CD4-positive, alpha-beta T cell treated with Interleukin-21 for 1 hour (primary cell): Measurements from ENCODE around the gene CCT3.
A peak's percentile ranks its signal among the peaks of the same experiment; 100 is the strongest.

ENCODE experiments used
- DNase-seq: peaks from one replicate; pipeline ENCODE4 v3.0.0-alpha.2; 2020

The CCT3 gene

GRCh38 chr1:156319664-156320063, 18.4 kb downstream of the CCT3 start:
- DNase-seq = peak; percentile 49

DNA sequence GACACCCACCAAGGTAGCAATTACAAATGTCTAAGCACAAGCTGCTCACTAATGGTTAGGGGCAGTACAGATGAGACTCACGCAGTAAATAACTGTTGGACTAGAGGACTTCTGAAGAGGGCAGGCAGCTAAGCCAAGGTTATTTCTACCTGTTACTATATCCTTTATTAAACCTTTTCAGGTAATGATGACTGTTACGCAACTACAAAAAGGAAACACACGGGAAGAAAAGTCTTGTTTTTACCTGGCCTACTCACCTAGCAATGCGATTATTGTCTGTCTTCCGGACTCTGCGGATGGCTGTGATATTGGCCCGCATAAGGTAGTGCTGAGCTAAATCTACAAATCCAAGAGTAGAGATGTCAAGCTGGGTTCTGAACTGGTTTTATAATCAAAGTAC, 21.2 kb downstream of the CCT3 start:
- DNase-seq = no peak

GRCh38 chr1:156310962-156311361, 27.1 kb downstream of the CCT3 start:
- DNase-seq = no peak

DNA sequence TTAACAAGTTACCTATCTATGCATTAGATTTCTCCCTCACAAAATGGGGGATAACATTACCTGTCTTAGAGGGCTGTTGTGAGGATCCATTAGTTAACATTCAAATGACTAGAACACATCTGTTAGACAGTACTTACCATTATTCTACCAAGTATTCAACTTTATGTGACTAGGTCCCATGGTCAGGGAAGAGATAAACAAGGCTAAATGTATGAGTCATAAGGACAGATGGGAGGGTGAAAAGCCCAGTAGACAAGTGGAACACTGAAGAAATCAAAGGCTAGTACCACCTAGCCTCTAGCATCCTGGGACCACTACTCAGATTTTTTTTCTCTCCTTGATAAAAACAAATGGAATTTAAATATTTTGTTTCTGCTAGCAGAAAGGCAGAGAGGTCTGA, 30.0 kb downstream of the CCT3 start:
- DNase-seq = no peak

DNA sequence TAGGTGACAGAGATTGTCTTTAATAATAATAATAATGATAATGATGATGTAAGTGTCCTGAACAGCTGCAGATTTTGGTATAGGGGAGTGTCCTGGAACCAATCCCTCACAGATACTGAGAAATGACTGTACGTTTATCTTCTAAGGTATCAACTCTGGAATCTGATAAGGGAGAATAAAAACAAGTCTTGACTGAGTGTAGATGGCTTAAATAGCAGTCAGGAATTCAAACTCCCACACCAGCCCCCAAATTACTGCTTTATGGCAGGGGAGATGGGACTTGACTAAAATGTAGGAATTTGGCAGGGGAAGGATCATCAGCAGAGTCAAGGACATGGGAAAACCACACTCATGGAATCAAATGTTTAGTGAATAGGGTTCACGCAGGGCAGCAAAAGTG, 32.9 kb downstream of the CCT3 start:
- DNase-seq = no peak

DNA sequence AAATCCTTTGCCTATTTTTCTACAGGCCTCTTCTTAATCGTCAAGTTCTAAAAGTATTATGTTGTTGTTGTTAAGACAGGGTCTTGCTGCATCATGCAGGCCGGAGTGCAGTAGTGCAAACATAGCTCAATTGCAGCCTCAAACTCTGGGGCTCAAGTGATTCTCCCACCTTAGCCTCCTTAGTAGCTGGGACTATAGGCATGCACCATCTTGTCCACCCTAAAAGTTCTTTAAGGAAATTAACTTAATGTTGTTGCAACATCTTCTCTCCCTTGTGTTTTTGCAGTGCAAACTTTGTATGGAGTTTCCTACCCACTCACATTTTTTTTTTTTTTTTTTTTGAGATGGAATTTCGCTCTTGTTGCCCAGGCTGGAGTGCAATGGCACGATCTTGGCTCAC, 34.9 kb downstream of the CCT3 start:
- no peak for DNase-seq

DNA sequence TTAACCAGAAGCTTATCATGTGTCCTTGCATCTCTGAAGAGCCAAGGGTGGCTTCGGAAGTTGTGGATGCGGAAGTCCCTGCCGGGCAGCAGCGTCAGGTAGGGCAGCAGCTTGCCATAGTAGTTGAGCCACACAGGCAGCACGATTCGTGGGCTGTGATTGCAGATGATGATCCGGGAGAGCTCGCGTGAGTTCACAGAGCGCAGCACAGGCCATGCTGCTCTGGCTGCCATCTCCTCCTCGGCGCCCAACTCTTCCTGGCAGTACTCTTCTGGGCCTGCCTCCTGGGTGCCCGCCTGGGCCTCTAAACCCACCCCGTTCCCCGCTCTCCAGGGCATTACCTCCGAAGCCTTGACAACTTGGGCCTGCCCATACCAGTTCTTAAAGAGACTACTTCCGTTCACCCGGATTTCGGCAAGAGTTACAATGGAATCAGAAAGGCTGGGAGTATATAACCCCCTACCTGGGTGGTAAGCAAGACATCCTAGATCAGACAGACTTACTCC, 39.2 kb downstream of the CCT3 start, which contains the start of gene VHLL:
VHLL (minus strand) TSS at position 456 of the 506 bp plus-strand sequence; CDS start at position 338, 118 bp downstream.
- no peak for DNase-seq

DNA sequence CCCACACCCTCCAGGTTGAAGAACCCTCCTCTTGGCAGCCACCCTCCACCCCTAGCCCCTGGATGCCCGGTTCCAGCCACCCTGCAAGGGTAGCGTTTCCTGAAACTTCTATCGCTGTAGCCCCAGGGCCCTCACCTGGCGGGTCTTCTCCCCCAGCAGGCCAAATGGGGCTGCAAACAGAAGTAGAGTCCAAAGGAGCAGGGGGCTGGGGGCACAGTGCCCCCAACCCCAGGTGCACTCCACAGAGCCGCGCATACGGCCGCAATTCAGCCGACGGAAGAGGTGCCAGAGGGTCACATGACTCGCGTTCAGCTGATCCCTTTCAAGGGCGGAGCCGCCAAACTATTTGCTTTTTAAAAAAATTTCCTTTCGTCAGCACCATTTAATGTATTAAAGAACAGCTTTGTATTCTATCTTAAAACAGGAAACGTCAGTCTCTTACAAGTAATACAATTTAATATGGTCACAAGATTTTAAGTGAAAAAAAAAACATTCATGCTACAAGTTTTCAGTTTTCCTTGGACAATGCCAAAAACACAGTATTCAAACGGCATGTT, 42.6 kb downstream of the CCT3 start, which contains the start of gene GLMP:
GLMP (minus strand) TSS at position 289 of the 557 bp plus-strand sequence; CDS start at position 255, 34 bp downstream.
- DNase-seq = peak; percentile 64

DNA sequence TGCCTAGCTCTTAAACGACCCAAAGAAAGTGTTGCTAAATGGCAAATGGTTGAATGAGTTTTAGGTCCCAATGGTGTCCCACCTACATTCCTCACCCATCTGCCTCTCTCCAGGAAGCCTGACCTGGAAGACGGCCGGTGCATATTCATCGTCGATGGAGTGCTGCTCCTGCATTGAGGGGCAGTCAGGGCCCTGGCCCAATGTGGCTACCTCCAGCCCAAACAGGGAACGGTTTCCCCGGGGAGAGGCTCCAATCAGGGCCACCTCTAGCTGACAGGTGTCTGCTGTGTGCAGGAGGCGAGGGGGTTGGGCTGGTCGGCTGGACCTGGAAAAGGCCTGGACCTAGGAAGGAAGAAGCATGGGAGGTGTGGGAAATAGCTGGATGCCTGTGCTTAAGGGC, 44.2 kb downstream of the CCT3 start:
- DNase-seq = no peak

- DNase-seq = no peak
Observed at GRCh38 chr1:156293098-156293434, 45.0 kb downstream of the CCT3 start.

DNA sequence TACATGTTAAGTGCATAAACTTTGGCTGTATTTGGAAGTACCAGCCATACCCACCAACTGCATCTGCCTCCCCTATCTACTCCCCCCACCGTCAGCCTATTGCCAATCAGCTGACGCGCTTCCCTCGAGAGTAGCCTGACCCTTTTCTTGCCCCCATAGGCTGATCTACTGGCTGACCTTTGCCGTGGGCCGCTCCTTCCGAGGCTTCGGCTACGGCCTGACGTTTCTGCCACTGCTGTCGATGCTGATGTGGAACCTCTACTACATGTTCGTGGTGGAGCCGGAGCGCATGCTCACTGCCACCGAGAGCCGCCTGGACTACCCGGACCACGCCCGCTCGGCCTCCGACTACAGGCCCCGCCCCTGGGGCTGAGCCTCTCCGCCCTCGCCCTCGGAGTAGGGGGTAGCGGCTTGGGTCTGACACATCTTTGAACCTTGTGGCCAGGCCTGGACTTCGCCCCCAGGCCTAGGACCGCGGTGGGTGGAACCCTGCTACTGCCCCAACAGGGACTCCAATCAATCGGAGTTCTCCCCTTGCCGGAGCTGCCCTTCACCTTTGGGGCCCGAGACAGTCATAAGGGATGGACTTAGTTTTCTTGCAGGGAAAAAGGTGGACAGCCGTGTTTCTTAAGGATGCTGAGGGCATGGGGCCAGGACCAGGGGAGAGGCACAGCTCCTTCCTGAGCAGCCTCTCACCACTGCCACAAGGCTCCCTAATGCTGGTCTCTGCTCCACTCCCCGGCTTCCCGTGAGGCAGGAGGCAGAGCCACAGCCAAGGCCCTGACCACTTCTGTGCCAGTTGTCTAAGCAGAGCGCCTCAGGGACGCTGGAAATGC, 46.6 kb downstream of the CCT3 start:
- peak; percentile 23 for DNase-seq

DNA sequence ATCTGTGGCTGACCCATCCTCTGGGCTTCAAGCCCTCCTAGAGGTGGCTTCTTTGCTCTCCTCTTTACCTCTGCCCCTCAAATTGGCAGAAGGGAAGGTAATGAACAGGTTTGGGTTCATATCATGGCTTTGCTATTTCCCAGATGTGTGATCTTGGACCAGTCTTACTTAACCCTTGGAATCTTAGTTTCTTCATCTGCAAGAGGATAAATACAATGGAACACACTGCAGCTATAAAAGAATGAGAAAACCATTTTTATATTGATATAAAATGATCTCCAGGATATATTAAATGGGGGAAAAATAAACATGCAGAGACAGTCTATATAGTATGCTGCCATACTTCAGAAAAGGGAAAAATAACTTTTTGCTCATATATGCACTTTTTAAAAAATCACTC, 48.2 kb downstream of the CCT3 start:
- no peak for DNase-seq

DNA sequence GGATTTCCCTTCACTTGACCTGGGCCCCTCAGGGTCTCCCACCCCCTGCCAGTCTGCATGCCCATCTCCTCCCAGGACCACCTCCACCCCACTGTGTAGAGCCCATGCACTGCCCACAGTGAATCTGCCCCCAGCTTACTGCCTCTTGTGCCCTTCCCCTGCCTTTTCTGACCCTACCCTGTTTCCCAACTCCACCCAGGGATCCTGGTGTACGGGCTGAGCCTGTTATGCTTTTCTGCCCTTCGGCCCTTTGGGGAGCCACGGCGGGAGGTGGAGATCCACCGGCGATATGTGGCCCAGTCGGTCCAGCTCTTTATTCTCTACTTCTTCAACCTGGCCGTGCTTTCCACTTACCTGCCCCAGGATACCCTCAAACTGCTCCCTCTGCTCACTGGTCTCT, 52.0 kb downstream of the CCT3 start:
- no peak for DNase-seq

- no peak for DNase-seq
Observed at GRCh38 chr1:156285437-156285836, 52.7 kb downstream of the CCT3 start.

DNA sequence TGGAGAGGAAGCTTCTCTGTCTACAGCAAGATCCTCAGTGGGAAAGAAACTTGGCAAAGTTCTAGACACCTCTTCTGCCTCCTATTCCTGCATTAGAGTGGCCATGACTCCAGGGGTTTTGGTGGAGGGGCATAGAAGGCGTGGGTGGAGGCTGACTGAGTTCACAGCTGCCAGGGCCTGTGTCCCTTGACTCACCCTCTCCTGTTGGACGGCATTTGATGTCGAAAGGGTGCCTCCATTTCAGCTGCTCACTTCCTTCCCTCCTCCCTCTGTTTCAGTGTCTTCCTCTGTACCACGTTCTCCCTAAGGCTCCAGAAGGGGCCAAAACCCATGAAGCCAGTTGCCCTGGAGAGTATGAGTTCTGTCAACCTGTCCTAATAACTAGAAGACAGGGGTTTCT, 53.3 kb downstream of the CCT3 start:
- DNase-seq = no peak

GRCh38 chr1:156284112-156284511, 54.0 kb downstream of the CCT3 start, which contains the start of gene TMEM79:
TMEM79 (plus strand) TSS chr1:156284325; CDS start chr1:156285227, 902 bp downstream.
- DNase-seq = no peak

GRCh38 chr1:156283521-156283920, 54.6 kb downstream of the CCT3 start:
- DNase-seq = no peak

DNA sequence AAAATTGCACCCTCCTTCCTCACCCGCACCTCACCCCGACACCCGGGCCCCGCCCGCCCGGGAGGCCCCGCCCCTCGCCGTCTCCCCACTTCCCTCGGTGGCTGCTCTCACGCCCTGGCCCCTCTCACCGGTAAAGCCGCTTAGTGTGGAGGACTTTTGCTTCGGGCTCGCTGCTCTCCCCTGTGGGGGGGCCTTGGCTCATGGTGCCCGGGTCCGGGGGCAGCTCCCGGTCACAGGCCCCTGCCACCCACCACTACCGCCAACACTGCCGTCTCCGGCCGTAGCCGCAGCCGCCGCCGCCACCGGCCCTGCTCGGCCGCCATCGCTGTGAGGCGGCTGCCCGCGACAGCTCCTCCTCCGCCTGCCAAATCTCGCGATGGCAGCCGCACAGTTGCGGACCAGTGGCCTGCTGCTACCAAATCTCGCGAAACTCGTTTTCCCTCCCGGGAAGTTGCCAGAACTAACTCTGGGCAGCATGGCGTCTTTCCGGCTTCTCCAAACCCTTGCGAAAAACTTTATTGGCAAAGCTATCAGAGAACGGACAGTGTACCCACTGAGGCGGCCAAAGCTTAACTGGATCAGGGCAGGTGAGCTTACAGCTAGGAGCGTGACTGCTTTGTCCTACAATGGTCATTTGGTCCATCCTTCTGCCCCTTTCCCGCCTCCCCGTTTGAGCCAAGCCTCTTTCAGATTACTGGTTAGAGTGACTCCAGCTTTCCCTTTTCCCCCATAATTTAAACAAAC, 55.4 kb downstream of the CCT3 start, which contains the start of gene SMG5:
SMG5 (minus strand) TSS at position 347 of the 744 bp plus-strand sequence; CDS start at position 202, 145 bp downstream.
- DNase-seq = peak; percentile 98

- DNase-seq = peak; percentile 6
Observed at GRCh38 chr1:156281693-156282478, 56.2 kb downstream of the CCT3 start.

GRCh38 chr1:156281281-156281680, 56.8 kb downstream of the CCT3 start:
- DNase-seq = peak; percentile 23

DNA sequence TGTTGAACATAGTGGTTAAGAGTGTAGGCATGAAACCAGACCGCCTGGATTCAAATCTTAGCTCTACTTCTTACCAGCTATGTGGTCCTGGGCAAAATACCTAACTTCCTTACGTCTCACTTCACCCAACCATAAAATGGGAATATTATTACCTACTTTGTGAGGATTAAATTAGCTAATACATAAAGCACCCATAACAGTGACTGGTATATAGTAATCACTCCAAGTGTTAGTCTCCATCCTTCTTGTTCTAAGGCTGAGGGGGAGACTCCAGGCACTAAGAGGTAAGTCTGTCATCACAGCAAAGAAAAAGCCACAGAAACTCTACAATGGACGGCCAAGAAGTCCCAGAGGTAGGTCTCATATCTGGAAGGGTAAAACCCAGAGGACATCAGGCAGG, 58.3 kb downstream of the CCT3 start:
- no peak for DNase-seq

GRCh38 chr1:156276966-156277381, 61.1 kb downstream of the CCT3 start:
- DNase-seq = no peak
